Measurements from ENCODE around the gene H6PD.
A peak's percentile ranks its signal among the peaks of the same experiment; 100 is the strongest.
"Not testable (repeated sequence)": the region's sequence is repeated elsewhere in the genome, so short reads cannot be mapped to it uniquely, and the experiment has no call there.

H6PD gene

DNA sequence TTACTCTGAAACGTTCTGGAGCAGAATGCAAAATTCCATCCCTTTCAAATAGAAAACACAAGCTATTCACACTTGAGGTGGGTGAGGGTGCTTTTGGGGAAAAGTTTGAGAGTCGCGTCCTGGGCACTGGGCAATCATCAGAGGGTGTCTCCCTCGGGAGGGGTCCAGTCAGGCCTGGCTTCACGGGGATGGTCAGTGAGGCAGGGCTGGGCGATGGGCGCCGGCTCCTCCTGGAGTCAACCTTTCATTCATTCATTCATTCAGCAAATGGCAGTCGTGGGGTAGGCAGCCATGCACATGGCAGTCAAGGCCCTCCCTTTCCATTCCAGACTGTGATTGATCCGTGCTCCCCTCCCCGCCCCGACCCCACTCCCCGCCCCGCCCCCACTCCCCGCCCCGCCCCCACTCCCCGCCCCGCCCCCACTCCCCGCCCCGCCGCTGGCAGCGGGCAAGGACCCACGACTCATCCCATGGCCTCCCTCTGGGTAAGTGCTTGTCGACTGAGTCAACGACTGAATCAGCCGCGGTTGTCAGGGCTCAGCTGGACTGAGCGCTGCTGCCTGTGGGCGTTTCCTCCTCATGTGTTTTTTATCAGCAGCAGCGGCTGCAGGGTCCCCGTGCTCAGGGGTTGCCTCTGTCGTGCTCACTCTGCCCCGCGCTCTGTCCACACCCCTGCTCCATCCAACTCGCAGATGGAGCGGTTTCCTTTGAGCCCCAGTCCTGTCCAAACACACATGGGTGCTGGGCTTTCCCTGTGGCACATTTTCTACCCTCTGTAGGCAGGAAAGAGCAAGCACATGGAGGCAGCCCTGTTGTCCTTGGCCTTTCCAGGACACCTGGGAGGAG lies 45.7 kb downstream of the H6PD start:
- peak; percentile 84 for DNase-seq

DNA sequence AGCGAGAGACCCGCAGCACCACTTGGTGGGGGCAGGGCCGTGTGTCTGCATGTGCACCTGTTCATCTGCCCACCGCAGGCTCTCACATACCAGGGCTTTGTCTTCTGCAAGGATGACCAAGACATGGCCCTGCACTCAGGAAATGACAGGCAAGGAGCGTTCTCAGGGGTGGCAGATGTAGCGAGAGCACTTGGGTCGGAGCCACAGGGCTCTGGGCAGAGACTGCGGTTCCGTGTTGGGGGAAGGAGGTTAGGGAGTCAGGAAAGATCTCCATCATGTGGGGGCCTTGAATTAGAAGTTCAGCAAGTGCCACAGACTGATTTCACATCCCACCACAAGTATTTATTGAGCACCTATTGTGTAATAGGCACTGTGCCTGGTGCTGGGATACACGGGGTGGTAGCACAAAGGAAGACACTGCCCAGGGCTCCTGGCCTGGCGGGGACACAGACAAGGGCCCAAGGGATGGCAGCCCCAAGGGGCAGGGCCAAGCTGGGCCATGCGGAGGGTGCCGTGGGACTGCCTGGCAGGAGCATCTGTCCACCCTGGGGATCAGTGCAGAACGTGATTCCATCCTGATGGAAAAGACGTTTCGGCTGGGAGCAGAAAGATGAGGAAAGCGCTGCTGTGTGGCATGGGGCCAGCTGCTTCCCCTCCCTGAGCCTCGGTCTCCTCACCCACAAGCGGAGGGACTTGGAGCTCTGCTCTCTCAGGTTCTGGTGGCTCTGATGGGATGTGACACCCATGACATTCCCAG lies 46.7 kb downstream of the H6PD start:
- no peak for DNase-seq

DNA sequence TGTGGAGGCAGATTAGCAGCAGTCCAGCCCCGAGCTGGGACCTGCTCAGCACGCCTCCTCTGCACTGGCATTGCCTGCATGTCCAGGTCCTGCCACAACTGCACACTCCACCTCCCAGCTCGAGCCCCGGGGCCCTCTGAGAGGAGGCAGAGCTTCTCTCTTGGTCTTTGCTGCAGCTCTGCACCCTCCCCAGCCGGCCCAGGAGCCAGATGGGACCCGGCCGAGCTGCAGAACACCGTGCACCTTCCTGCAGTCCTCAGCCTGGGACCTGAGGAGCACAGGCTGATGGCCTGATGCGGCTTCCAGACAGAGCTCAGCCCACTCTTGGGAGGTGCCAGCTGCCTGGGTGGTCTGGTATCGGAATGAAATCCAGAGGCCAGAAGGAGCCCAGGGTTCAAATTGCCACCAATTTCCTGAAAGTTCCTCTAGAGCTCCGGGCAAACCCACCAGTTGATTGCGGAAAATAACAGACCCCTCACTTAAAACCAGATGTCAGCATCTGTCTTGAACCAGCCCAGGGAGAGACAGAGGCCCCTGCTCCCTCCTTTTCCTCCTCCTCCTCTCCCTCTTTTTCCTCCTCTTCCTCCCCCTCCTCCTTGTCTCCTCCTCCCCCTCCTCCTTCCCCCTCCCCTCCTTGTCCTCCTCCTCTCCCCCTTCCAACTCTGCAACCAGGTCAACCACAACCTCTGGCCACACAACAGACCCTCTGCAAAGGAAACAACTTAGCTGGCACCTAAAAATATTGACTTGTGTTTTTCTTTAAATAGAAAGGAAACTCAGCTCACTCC lies 47.5 kb downstream of the H6PD start:
- DNase-seq, result no peak

DNA sequence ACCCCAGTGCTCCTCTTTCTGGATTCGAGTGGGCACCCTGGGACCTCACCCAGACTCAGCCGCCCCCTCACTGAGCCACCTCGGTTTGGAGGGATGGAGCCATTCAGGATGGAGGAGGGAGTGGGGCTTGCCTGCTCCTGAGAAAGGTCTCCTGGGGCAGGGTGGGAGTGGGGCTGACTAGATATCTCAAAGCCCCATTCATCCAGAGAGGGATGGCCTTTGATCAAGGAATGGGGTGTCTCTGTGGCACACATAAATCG lies 48.1 kb downstream of the H6PD start:
- no peak for DNase-seq

DNA sequence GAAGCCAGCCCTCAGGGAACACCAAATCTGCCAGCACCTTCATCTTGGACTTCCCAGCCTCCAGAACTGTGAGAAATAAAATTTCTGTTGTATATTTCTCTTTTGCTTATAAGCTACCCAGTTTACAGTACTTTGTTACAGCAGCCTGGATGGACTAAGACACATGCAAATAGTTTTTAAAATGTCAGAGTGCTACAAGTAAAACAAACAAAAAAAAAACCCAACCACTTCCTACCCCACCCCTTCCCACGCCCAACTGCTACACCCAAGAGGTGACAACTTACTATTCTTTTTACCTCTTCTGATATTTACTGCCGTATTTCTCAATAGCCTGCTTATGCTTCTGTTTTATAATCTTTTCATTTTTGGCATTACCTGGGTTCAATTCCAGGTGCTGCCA lies 49.5 kb downstream of the H6PD start:
- DNase-seq, result no peak

DNA sequence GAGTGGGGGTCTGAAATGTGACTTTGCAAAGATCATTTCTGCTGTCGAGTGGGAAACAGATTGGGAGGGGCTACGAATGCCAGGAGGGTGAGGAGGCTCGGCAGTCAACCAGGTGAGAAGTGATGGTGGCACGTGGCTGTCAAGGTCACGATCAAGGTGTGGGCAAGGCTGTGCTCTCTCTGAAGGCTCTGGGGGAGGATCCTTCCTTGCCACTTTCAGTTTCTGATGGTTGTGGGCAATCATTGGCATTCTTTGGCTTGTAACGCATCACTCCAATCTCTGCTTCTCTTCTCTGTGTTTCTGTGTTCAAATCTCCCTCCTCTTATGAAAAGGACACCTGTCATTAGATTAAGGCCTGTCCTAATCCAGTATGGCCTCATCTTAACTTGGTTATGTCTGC lies 52.0 kb downstream of the H6PD start:
- DNase-seq, result no peak

DNA sequence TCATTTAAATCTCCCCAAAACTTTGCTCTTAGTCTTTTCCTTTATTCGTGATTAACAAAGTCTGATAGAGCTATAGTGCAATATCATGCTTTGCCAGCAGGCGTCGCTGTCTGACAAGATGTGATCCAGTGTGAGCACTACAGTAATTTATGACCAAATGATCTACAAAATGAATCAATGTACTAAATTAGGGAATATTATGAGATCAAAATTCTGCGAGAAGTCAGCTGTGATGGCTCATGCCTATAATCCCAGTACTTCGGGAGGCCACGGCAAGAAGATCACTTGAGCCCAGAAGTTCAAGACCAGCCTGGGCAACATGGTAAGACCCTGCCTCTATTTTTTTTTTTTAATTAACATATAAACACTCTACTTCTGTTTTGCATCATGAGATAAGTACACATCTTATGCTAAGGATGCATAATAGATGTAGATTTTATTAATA lies 54.5 kb downstream of the H6PD start:
- peak; percentile 97 for DNase-seq

DNA sequence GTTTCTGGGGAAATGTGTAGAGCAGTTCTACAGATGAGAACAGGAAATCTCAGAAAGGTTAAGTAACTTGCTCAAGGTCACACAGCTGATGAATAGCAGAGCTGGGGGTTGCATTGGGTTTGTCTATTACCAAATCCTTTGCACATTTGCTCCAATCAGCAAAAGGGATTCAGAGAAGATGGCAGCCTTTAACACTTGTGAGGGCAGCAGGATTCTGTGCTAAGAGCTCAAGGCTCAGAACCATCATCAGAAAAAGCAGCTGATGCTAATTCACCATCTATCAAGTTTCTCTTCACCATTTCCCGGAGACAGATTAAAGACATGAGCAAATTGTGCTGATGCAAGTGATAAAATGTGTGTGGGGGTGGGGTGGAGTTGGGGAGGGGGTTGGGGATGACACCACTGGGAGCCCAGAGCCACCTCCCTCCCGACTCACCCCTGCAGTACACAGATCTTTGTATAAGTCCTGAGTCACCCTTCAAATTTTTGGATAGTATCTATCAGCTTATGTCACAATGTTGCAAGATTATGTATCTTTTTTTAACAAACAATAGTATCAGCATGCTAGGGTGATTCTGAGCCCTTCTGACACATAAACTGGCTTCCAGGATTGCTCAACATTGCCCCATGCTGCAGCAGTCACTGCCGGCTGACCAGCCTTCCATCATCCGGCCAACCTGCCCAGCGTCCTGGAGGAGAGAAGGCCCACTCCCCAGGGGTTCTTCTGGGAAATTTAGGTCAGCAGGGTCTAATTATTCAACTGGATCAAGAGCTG lies 55.3 kb downstream of the H6PD start:
- no peak for DNase-seq

DNA sequence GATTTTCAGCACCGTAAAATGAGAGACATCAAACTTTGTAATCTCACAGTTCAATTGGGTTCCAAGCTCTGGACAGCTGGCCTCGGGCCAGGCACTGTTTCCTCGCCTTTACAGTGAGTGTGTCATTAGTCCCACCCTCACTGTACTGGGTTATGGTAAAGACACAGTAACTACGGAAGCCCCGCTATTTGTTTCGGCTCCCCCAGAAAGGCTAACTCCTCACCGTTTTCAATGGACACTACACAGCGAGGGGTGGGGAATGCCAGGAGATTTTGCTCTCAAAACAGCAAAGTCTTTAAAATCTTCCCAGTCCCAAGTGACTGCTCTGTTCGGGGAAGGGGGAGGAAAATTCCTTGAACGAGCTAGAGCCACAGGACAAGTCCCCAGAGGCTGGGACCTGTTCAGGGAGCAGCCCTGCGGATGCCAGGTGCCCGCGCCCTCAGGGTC lies 57.4 kb downstream of the H6PD start:
- no peak for DNase-seq

DNA sequence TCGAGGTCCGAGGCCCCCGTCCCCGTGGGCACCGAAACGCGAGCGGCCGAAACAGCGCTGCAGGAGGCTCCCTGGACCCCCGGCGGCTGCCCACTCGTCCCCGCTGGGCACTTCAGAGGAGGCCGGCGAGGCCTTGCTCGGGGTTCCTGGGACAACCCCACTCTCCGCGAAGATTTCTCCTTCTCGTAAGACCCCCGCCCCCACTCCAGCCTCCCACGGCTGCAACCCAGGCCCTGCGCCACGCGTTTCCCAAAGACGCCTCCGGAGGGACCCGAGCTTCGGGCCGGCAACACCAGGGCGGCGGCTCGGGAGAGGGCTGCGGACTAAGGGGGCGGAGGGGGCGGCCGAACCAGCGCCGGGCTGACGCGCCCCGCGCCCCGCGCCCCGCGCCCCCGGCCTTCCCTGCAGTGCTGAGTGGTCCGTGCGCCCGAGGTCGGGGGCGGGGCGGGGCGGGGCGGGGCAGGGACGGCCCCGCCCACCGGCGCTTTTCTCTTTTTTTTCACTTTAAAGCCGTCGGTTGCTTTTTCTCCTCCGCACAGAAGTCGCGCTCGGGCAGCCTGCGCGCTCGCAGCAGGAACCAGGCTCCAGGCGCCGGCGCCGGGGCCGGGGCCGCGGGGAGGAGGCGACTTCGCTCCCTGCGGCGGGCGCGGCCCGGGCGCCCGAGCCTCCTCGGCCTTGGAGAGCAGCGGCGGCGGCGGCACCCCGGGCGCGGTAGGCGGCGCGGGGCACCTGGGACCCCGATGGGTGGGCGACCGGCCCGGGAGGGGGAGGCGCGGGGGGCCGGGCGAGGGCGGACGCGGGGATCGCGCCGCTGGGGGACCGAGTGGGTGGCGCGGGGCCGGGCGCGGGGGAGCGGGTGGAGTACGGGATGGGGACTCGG lies 58.0 kb downstream of the H6PD start, which contains the start of gene SPSB1:
SPSB1 (plus strand) TSS at position 534 of the 880 bp plus-strand sequence. CDS start 62,998 bp downstream, outside the sequence.
- peak; percentile 74 for DNase-seq

DNA sequence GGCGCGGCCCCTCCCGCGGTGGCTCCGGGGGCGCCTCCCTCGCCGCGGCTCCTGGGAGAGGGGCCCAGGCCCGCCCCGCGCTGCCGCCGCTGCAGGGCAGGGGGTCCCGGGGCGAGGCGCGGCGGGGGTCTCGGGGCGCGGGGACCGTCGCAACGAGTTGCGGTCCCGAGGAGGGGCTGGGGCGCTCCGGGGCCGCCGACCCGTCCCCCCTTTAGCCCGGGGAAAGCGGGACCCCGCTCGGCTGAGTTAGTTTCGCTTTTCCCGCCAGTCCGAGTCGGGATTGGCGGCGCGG lies 58.6 kb downstream of the H6PD start:
- no peak for DNase-seq

DNA sequence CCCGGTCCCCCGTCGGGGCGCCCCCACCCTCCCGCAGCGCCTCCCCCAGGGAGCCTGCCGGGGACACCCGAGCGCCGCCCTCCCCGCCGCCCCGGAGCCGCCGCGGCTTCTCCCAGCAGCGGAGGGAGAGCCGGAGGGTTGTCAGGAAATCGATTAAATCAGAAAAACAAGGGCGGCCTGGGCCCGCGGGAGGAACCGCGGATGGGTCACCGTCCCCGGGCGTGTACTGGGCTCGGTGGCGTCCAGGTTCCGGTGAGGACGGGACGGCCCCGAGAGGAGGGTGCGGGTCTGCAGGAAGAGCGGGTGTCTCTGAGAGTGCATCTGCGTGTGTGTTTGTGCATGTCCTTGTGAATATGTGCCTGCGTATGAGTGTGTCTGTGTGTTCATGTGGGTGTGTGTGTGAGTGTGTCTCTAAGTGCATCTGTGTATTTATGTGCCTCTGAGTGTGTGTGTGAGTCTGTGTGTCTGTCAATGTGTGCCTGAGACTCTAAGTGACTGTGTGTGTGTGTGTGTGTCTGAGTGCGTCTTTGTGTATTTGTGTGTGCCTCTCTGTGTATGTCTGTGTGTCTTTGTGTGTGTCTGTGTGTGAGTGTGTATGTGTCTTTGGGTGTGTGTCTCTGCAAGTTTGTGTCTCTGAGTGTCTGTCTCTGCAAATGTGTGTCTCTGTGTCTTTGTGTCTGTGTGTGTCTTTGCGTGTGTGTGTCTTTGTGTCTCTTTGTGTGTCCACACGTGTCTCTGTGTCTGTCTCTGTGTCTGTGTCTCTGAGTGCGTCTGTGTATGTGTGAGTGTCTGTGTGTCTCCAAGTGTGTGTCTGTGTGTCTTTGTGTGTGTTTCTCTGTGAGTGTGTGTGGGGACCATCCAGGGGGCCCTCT lies 59.2 kb downstream of the H6PD start:
- peak; percentile 57 for DNase-seq

DNA sequence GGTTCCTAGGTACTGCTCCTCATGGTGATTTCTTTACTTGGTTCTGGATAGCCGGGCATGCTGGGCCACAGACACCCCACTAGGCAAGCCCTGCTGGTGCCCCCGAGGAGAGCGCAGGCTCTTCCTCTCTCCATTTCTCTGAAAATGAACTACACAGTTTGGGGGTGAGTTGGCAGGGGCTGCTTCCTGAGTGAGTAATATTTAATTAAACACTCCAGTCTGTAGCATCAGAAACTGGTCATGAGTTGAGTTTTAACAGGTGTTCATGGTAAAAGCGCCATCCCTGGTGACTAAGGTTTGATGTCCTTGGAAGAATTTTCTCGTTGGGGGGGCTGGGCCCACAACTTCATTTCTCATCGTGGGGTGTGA lies 59.8 kb downstream of the H6PD start:
- DNase-seq, result peak; percentile 51

DNA sequence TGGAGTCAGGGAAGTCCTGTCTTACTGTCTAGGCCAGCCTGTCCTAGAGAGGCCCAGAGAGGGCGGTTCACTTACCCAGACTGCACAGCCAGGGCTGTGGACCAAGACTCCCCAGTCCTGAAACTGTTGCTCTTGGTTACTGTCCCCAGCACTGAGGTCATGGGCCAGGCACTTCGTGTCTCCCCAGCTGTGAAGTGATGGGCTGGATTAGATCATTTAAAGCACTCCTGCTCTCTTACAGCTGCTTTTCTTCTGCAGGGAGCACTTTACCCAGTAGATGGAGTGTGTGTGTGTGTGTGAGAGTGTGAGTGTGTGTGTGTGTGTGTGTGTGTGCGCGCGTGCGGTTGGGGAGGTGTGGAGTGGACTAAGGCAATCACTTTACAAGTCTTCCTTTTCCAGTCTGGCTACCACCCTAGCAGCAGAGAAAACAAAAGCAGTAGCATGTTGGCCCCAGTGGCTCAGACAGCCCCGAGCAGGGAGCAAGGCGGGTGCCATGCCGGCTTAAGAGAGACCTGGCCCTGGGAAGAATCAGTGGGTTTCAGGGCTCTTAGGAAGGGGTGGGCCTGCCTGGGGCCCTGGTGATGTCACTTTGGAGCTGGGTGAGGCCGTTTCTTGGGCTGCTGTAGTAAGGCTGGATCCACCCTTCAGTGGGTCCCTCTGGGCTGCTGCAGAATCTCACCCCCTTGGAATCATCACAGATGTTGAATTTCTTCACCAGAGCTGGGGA lies 60.5 kb downstream of the H6PD start:
- no peak for DNase-seq

DNA sequence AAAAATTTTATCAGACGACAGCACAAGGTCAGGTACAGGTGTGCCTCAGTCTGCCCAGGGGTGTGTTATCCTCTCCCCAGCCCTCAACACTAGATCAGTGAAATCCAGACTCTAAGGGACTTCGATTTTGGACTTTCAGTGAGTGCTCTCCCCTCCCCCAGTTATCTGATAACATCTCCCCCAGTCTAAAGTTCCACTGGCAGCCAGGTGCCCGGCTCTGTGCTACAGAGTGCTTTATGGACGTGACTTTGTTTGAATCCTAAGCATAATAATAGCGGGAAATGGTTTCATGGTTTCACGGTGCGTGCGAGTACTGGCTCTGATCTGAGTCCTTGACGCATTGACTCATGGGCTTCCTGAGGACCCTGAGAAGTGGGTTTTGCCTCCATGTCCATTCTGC lies 61.3 kb downstream of the H6PD start:
- DNase-seq, result no peak

DNA sequence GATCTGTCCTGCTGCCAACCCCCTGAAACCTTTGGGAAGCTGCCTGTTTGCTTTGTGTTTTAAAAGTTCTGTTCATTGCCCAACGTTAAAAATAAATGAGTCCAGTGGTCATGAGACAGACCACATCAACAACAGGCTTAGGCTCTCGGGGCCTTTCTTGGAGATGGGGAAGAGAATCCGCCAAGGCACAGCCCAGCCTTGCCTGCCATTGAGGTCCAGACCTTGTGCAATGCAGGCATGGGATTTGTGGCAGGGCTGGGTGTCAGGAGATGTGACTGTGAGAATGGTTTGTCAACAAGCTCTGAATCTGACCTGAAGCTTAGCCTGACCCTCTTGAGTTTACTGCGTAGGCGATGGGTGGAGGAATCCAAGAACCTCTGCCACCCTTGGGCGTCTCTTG lies 62.3 kb downstream of the H6PD start:
- no peak for DNase-seq

DNA sequence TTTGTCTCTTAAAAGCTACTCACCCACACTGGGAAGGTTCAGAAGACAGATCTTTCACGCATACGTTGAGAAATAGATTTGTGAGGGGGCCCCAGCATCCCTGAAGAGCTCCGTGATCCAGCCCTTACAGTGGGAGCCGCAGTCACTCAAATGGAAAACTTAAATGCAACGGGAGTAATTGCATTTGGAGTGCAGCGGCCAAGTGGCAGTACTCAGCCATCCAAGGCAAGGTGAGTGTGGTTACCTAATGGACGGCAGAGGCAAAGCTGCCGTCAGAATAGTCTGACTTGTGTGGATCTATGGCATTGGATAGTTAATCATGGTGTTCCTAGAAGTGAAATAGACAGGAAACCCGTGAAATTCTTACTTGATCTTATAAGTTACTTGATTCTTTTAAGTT lies 63.3 kb downstream of the H6PD start:
- no peak for DNase-seq

DNA sequence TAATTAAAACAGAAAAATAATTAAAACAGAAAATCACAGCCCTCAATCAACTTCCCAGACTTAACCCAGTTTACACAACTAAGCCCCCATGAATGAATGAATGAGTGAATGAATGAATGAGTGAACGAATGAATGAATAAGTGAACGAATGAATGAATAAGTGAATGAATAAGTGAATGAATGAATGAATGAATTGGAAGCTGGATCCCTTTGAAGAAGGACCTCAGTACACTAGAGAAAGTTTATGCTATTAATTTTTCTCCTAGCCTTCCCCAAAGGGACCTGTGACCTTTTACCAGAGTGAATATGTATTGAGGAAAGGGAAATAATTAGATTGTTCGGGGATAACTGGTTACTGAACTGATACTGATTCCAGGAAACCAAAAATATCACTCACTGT lies 63.7 kb downstream of the H6PD start:
- DNase-seq, result no peak

DNA sequence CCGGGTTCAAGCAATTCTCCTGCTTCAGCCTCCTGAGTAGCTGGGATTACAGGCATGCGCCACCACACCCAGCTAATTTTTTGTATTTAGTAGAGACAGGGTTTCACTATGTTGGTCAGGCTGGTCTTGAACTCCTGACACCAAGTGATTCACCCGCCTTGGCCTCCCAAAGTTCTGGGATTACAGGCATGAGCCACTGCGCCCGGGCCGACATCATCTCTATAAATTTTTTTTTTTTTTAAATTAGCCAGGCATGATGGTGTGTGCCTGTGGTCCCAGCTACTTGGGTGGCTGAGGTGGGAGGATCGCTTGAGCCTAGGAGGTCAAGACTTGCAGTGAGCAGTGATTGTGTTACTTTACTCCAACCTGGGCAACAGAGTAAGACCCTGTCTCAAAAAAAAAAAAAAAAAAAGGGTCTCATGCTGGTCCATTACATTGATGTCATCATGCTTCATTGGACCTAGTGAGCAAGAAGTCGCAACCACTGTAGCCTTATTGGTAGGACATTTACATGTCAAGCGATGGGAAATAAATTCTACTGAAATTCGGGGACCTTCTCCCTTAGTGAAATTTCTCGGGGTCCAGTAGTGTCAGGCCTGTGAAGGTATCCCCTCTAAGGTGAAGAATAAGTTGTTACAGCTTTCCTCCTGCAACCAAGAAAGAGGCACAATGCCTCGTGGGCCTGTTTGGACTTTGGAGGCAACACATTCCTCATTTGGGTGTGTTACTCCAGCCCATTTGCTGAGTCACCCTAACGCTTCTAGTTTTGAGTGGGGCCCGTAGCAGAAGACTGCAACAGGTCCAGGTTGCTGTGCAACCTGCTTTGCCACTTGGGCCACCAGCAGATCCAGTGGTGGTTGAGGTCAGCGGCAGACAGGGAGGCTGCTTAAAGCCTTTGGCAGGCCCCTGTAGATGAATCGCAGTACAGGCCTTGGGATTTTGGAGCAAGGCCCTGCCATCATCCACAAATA lies 65.3 kb downstream of the H6PD start:
- DNase-seq, result not testable (repeated sequence)

All from stimulated activated CD8-positive, alpha-beta memory T cell treated with anti-CD3 and anti-CD28 coated beads, Interleukin-4, amount 100 ng/mL, for 48 hours (primary cell).